DOHH2 (cell line): ENCODE results near the gene CSNK1G3.

ENCODE experiments used
- EZH2phosphoT487 ChIP-seq: fragments of 200-600 bp; sonication (generic); IDR thresholded peaks from 2 replicates; pipeline ENCODE4 v1.6.1; 2017; ENCODE audit warnings: borderline replicate concordance, mild to moderate bottlenecking, antibody characterized with exemption, low read length, moderate library complexity, mixed read lengths
- TF ChIP-seq, protein P1 (sequence below): fragments of 200-600 bp; sonication (generic); IDR thresholded peaks from one replicate; pipeline ENCODE4 v1.5.1; 2014; ENCODE audit warnings: antibody characterized with exemption, mild to moderate bottlenecking, low read depth, low read length; ENCODE audit not compliant: poor library complexity, severe bottlenecking

DNA sequence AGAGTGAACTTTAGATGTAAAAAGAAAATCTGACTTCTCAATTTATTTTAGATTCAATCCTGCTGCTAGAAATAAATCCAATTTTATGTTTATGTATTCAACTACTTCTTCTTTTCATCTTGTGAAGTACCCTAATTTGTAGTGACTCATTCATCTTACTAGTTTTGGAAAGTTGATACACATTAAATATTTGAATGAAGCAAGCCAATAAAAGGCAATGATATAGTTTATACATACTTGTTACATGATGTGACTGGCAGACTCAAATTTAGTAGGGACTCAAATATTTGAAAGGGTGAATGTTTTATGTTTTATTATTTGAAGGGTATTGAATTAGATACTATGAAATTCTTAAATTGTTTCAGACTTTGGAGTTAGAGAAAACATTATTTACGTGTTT is 34.7 kb downstream of the CSNK1G3 start:
- TF ChIP-seq, protein P1, sequence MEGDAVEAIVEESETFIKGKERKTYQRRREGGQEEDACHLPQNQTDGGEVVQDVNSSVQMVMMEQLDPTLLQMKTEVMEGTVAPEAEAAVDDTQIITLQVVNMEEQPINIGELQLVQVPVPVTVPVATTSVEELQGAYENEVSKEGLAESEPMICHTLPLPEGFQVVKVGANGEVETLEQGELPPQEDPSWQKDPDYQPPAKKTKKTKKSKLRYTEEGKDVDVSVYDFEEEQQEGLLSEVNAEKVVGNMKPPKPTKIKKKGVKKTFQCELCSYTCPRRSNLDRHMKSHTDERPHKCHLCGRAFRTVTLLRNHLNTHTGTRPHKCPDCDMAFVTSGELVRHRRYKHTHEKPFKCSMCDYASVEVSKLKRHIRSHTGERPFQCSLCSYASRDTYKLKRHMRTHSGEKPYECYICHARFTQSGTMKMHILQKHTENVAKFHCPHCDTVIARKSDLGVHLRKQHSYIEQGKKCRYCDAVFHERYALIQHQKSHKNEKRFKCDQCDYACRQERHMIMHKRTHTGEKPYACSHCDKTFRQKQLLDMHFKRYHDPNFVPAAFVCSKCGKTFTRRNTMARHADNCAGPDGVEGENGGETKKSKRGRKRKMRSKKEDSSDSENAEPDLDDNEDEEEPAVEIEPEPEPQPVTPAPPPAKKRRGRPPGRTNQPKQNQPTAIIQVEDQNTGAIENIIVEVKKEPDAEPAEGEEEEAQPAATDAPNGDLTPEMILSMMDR = no peak
- no peak for TF ChIP-seq EZH2phosphoT487
